GM19043 (cell line): ENCODE measurements around the gene MSH3.
"Not testable (repeated sequence)": the region's sequence is repeated elsewhere in the genome, so short reads cannot be mapped to it uniquely, and the experiment has no call there.

Source experiments
- ATAC-seq: cut with Tn5 transposase; IDR thresholded peaks from one replicate; pipeline ENCODE4 v1.9.1; 2021; ENCODE audit warnings: low read depth; ENCODE audit not compliant: unreplicated experiment

Gene MSH3

DNA sequence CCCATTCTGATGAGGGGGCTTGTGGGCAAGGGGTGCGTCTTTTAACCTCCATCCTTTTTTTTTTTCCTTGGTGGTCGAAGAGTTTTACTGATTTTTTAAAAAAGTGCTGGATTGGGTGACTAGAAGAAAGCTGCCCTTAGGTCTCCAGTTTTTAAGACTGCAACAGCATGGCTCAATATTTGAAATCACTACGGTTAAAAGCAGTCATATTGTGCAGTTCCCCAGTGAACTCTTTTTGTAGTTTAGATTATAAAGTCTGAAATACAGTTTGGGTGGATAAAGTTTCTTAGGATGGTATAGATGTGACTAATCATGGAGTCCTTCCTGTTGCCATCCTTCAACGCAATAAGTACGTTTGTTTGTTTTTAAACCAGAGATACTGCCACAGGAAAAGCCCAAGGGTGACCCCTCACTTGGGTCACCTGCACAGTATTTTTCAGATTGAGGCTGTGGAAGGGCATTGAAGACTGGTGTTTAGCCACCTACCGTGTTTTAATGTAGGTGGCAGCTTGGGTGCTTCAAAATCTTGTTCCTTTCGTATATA is 851 bp downstream of the MSH3 start:
- ATAC-seq, result no peak

DNA sequence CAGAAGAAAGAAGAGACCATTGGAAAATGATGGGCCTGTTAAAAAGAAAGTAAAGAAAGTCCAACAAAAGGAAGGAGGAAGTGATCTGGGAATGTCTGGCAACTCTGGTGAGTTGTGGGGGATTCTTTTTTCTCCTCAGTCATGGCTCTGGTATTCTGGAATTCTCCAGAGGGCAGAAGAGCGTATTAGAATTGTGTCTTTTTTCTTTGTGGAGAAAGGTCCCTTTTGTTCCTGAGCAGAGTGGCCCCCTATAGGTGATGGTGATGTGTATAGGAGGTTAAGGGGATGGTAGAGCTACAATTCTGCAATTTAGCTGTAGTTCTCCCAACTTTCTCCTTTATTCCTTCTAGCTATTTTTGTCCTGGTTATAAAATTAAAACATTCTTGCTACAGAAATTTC is 2.0 kb downstream of the MSH3 start:
- no peak for ATAC-seq

DNA sequence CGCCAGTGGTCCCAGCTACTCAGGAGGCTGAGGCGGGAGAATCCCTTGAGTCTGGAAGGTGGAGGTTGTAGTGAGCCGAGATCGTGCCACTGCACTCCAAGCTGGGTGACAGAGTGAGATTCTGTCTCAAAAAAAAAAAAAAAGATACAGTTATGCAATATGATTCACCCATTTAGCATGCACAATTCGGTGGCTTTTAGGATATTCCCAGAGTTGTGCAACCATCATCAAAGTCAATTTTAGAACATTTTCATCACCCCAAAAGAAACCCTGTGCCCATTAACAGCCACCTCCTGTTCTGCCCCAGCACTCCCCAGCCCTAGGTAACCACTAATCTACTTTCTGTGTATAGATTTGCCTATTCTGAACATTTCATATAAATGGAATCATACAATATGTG is 4.7 kb downstream of the MSH3 start:
- ATAC-seq, result no peak

DNA sequence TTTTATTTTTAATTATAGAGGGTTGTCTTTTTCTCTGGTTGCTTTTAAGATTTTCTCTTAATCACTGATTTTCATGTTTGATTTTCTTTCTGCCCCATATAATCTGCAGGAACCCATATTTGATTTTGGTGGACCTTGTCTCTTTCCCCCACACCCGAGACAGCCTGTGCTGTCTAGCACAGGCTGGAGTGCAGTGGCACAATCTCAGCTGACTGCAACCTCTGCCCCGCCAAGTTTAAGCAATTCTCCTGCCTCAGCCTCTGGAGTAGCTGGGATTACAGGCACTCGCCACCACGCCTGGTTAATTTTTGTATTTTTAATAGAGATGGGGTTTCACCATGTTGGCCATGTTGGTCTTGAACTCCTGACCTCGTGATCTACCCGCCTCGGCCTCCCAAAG is 6.2 kb downstream of the MSH3 start:
- not testable (repeated sequence) for ATAC-seq

DNA sequence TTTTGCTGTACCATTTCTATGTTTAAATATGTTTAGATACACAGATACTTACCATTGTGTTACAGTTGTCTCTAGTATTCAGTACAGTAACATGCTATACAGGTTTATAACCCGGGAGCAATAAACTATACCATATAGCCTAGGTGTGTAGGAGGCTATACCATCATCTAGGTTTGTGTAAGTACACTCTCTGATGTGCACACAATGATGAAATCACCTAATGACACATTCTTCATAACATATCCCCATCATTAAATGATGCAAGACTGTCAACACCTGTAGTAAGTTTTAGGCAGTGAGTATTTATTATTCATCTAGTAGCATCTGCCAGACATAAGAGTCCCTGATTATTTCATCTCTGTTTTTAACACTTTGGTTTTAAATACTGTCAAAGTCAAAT is 7.7 kb downstream of the MSH3 start:
- no peak for ATAC-seq

DNA sequence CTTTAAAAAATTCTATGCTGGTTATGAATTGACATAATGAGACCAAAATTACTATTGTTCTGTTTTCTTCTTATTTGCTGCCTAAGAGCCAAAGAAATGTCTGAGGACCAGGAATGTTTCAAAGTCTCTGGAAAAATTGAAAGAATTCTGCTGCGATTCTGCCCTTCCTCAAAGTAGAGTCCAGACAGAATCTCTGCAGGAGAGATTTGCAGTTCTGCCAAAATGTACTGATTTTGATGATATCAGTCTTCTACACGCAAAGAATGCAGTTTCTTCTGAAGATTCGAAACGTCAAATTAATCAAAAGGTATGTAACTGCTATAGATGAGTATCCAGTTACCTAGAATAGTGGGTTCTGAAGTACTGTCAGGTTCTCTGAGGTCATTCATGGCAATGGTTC is 10.6 kb downstream of the MSH3 start:
- ATAC-seq, result no peak

DNA sequence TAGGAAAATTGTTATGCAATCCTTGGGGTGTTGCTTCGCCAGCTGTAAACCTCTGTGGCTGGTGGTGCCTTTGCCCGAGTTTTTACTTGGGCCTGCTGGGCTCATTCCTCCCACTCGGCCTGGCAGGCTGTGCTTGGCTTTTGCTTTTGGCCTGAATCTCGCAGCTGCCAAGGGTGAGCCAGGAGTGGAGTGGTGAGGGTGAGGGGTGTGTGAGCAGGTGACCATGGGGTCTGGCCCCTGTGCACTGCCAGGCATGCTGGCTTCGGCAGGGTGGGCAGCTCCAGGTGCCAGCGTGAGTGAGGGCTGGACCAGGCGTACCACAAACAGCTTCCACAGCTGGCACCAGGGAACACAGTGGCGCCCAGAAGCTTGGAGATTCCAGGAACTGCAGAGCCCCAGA is 12.9 kb downstream of the MSH3 start:
- no peak for ATAC-seq

DNA sequence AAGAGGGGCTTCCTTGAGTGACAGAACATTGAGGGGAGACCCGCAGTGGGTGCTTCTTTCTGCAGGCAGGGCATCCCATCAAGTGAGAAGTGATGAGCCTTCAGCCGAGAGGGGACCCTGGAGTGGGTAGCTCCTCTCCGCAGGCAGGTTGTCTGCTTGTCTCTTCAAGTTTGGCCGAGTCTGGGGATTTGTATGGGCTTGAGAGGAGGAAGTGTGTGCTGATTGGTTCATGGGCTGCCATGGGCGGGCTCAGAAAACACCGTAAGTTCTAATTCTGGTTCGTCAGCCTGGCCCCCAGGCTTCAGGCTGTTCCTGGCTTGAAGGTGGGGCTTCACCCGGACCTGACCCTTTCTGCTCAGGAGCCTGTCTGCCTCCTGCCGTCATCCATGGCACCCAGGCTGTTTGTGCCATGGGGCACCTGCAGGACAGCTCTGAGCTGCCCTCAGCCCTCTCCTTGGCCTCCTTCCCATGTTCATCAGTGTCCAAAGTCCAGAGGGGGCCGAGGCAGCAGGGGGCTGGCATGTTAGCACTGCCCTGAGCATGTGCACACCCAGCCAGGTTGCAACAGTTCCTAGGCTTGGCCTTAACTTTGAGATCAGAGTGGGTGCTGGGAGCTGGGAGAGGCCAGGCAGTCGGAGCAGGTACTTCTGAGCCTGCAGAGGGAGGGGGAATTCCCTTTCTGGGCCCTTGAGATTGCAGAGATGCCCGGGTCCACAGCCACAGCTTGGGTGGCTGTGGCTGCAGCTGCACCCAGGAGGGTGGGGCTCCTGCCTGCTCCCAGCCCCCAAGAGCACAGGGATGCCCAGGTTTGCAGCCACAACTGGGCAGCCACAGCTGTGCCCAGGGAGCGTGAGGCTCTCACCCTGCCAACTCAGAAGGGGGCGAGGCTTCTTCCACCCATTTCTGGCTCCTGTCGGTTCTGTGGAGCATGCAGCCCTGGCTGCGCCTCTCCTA is 13.8 kb downstream of the MSH3 start:
- peak; percentile 67 for ATAC-seq

DNA sequence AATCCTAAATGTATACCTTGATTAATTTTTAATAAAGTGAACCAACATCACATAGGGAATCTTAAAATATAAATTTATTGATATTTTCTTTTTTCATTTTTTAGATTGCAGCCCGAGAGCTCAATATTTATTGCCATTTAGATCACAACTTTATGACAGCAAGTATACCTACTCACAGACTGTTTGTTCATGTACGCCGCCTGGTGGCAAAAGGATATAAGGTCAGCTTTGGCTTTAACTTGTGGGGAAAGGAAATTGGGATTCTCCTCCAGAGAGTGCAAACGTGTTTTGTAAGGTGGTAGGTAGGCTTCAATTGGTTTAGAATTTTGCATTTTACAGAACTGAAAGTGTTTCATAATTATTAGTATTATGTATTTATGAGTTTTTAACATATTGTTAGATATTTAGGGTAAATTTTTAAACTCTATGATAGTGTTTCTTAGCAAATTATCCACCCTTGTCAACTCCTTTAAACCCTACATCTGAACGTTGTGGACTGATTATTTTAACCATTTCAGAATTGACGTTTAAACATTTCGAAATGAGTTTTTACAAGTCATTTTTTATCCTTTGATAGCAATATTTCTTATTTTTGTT is 17.8 kb downstream of the MSH3 start:
- no peak for ATAC-seq

DNA sequence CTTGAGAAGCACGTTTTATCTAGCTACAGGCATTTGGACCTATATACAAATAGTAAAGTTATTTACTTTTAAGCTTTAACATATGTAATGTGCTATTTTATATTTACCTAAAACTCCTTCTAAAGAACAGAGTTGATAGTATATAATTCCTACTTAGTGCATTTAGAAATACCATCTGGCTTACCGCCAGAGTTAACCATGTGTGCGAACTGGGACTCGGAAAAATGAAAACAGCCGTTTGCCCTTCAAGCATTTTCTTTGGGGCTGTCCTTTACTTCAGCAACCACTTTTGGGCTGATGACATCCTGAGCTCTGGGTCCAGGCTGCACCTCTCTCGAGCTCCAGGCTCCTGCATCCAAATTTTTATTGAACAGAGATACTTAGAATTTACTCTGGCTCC is 22.3 kb downstream of the MSH3 start:
- no peak for ATAC-seq

DNA sequence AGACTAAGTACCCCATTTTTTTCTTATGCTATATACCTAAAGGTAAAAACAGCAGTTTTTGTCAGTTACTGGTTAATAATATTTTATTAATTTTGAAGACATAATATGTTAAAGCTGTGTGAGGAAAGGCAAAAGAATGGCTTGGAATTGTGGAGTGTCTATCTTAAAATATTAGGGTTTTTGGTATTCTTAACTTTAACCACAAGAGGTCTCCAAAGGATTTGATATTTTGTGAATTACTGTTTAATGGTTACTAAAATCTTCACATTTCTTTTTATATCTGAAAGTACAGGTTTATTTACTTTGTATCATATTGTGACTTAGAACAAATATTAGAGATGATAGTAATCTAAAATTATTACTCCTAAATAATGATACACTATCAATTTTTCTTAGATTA is 32.3 kb downstream of the MSH3 start:
- ATAC-seq, result no peak

DNA sequence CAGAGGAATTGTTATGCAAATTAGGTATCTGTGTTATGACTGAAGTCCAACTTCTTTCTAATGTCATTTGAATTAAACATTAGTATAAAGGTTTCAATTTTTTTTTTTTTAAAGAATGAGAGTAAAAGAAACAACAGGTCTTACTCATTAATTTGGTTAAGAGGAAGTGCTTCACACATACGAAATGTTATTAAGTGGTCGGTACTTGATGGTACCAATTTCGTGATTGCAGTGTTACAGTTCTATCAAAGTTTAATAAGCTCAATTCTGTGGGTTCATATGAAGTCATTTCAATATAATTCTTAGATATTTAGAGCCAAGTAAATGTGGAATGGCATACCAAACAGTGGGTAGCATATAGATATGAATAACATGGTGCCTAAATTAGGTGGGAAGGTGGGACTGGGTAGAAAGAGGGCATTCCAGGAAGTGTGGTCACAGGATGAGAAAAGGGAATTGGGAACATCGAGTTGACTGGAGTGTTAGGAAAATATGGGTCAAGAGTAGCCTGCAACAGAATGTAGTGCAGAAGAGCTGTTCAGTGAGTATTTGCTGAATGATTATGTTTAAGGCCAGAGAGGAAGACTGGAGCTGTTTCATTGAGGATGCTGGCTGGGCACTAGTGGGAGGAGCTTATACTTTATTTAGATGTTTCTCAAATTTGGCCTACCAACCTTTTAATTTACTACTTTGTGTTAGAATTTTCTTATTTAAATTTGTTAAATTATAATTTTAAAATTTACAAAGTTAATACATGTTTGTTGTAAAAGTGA is 34.4 kb downstream of the MSH3 start:
- ATAC-seq, result no peak

DNA sequence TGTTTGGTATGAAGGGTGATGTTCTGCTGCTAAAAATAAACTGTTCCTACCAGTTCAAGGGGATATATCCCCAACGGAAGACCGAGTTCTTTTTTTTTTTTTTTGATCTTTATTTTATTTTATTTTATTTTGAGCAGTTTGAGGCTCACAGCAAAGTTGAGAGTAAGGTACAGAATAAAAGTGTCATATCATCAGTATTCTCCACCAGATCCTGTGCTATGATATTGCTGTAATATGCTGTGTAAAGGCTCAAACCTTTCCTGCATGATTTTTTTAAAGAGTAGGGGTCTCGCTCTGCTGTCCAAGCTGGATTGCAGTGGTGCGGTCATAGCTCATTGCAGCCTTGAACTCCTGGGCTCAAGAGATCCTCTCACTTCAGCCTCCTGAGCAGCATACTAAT is 35.2 kb downstream of the MSH3 start:
- ATAC-seq, result no peak

DNA sequence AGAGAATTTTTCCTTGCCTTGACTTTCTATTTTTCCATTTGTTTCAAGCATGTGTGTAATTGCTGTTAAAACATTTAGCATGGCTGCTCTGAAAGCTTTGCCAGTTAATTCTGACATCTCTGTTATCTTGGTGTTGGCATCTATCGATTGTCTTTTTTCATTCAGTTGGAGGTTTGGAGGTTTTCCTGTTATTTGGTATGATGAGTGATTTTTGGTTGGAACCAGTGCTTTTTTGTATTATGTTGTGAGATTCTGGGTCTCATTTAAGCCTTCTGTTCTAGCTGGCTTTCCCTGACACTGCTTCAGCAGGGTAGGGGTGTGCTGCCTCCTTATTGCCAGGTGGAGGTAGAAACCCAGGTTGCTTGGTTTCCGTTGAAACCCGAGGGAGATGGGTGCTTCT is 41.2 kb downstream of the MSH3 start:
- ATAC-seq, result no peak

DNA sequence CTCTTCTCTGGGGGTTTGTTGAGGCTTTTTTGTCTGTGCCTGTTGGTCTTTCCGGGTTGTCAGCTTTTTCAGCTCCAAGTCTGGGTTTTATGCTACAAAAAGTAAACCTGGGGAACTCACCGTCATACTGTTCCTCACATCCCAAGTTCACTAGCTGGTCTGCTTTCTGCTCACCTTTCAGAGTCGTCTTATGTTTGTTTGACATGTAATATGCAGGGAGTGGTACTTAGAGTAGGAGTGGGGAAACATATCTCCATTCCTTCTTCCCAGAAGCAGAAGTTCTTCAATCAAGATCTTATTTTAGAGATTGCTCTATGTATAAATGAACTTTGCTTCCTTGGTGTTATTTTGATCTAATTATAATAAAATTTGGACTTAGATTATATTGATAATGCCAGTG is 42.0 kb downstream of the MSH3 start:
- no peak for ATAC-seq

DNA sequence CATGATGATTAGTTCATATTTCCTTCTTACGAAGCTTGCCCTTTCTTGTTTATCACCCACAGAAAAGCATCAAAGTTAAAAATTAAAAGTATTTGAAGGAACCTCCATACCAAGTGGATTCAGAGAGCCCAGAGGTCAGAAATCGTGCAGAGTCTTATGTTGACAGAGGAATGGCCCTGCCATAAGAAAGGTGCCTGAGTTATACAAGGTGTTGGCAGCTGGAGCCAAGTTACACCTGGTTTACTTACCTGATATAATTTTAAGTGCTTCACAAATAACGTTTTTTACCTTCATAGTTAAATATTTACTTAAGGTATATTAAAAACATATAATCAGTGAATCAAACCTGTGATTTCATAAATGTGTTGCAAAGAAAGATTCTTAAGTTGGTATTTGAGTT is 42.6 kb downstream of the MSH3 start:
- no peak for ATAC-seq

DNA sequence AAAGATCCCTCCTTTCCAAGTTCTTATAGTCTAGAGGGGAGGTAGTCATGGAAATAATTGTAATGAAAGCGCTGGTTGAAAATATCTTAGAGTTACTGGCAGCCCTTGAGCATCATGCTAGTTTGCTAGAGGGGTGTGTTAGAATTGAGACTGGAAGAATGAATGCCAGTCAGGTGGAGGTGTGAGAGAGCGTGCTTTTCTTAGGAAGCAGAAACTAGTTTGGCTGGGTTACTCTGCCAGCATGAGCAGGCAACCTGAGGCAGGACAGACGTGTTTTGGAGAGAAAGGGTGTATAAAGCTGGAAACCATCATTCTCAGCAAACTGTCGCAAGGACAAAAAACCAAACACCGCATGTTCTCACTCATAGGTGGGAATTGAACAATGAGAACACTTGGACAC is 43.9 kb downstream of the MSH3 start:
- ATAC-seq, result no peak

DNA sequence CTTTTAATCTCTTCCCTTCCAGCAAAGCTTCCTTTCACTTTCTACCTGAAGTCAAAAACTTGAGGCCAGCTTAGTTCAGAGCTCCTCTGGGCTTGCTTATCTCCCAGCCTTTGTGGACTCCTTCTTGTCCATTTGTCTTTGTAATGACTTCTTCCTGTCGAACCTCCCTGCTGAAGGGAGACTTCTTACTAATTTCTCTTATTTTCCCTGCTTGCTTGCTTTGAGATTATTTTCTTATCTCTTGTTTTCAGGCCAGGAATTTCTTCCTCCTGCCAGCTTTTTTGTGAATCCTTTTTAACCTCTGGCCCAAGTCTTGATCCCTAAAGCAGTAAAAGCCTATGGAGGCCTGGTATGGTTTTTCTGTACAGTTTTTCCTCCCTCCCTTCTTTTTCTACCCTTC is 47.1 kb downstream of the MSH3 start:
- no peak for ATAC-seq

DNA sequence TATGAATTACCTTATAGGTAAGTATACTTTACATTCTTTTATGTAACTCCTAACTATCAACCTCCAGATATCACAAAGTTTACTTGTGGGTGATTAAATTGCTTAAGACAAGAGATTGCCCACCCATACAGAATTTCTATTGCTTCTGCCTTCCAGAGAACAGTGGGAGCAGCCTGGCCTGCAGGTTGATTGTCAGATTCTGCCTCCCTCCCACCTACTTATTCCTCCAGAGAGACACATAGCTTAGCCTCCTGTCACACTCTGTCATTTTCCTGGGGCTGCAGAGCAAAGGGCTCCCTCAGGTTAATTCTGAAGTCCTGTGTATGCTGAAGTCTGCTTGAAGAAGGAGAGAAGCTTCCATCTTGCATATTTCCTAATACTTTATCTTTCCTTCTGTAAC is 48.8 kb downstream of the MSH3 start:
- ATAC-seq, result no peak

DNA sequence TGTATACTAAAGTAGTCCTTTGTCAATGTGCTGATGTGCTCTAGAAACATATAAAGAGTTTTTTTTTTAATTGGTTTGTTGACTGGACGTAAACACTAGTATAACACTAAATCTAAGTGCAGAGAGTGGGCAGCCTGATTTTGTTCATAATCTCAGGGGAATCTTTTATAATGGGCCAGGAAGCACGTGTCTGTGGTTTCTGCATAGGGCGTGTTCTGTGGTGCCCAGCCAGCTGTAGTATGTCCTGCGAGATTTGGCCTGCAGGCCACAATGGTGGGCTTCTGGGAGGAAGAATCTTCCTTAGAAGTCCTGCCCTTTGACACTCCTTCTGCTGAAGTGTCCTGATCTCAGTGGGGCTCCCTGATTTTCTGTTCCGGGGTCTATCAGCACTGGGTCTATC is 49.3 kb downstream of the MSH3 start:
- no peak for ATAC-seq

DNA sequence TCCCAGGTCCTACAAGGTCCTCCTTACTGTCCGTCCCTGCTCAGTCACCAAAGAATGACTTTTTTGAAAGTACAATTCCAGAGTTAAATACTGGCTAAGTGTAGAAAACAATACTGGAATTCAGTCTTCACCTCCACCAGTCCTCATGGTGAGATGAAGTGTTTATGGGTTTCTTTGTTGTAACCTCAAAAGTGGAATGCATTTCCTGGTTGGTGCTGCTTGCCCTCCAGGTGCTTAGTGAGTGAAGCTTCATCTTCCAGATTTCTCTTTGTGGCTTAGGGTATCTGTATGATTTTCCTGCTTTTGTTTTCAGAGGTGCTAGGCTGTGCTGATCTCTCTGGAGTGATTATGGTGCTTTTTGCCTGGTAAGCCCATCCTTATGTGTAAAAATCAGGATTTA is 49.8 kb downstream of the MSH3 start:
- no peak for ATAC-seq
